GM12891 (cell line): ENCODE results near the gene TRAF3IP3.
A peak's percentile ranks its signal among the peaks of the same experiment; 100 is the strongest.

Experiments used
- DNase-seq: peaks from one replicate; pipeline ENCODE4 v3.0.0; 2011; ENCODE audit warnings: low spot score; ENCODE audit not compliant: insufficient read length
- FAIRE-seq: peaks from 2 replicates; lab custom pipeline; 2011; peaks lifted over from hg19 to GRCh38; lab: Jason Lieb, UNC
- PAX5 ChIP-seq: IDR thresholded peaks from 2 replicates; pipeline ENCODE4 v1.6.1; 2011; ENCODE audit warnings: low read length, moderate library complexity, mild to moderate bottlenecking; ENCODE audit not compliant: insufficient read depth, severe bottlenecking
- POLR2A ChIP-seq: IDR thresholded peaks from 2 replicates; pipeline ENCODE4 v1.6.1; 2011; ENCODE audit warnings: low read depth, low read length, control low read depth
- POLR2AphosphoS5 ChIP-seq: IDR thresholded peaks from 2 replicates; pipeline ENCODE4 v1.6.1; 2011; ENCODE audit warnings: low read depth, low read length, control low read depth
- POU2F2 ChIP-seq: IDR thresholded peaks from 2 replicates; pipeline ENCODE4 v1.6.1; 2011; ENCODE audit warnings: low read depth, mild to moderate bottlenecking, control low read depth, low read length, moderate library complexity
- SPI1 ChIP-seq: IDR thresholded peaks from 2 replicates; pipeline ENCODE4 v1.6.1; 2011; ENCODE audit warnings: low read depth, low read length, control low read depth
- TAF1 ChIP-seq: IDR thresholded peaks from 2 replicates; pipeline ENCODE4 v1.6.1; 2011; ENCODE audit warnings: low read depth, low read length, control low read depth

The TRAF3IP3 gene

DNA sequence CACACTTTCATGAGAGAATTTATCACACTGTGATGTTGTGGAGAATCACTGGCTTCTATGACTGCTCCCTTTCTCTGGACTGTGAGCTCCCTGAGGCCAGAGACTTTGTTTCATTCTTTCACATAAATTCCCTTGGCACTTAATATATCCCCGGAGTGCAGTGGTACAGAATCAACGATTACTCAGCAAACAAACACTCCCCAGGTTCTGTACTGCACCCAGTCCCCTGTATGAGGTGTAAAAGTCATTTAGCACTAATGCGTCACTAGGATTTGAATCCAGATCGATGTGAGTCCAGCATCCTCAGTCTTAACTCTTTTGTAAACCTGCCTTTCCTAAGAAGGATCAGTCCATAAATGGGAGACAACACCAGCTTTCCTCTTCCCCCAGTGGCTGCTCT lies 65.1 kb downstream of the TRAF3IP3 start:
- DNase-seq: no peak
- no peak for FAIRE-seq
- no peak for TF ChIP-seq SPI1
- no peak for TF ChIP-seq PAX5
- no peak for TF ChIP-seq POU2F2
- no peak for TF ChIP-seq POLR2A
- no peak for TF ChIP-seq TAF1
- TF ChIP-seq POLR2AphosphoS5: no peak

DNA sequence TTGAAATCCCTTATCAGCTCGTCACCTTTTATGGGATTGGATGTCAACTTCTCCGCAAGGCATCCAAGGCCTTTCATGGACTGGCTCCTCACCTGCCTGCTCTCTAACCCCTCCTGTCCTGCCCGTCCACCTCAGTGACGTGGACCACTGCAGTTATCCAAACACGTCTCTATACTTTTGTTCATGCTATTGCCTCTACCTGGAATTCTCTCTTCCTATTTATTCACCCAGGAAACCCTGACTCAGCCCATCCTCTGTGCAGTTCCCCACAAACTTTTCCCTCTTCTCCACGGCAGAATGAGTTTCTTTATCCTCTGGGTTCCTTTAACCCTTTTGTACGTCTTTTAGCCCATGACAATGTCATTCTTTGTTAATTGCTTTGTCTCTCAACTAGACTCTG lies 66.9 kb downstream of the TRAF3IP3 start:
- TF ChIP-seq TAF1 (no peak), SPI1 (no peak), POLR2AphosphoS5 (no peak), POU2F2 (no peak), PAX5 (no peak), POLR2A (no peak)
- DNase-seq (no peak), FAIRE-seq (no peak)

GRCh38 chr1:209823143-209824041 lies 67.5 kb downstream of the TRAF3IP3 start:
- DNase-seq (no peak), FAIRE-seq (no peak)
- TF ChIP-seq POLR2AphosphoS5: no peak
- no peak for TF ChIP-seq SPI1
- TF ChIP-seq POU2F2: no peak
- TF ChIP-seq PAX5: no peak
- no peak for TF ChIP-seq TAF1
- no peak for TF ChIP-seq POLR2A

DNA sequence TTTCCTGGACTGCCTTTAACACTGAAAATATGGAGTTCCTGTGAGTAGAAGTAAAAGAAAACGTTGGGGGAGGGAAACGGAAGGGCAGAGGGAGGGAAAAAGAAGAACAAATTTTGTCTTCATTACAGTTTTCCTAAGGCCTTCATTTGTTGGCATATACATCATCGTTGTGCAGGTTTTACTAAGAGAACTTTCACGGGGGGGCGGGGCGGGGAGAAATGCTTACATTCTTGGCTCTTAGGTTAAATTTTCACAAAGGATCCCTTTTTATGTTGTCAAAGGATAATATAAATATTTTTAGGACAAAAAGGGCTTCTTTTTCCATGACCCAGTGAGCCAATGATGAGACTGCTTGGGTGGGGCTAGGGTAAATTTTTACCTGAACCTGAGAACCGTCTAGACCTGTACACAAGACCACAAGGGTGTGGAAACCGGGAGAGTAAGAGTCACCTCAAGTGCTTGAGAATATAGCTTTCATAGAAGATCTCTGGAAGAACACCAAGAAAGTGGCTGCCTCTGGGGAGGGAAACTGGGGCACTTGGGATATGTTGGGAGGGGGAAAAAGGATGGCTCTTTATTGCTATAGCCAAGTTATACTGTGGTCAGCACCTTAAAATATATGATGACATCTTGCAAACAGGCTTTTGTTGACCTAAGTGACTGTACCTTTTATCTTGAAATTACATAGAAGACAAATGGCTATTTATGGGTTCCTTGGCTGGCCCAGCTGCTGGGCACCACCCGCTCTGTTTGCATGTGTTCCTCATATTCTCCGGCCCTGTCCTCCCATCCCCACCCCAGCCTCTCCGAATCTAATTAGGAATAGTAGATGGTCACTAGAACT lies 70.0 kb downstream of the TRAF3IP3 start:
- TF ChIP-seq PAX5 (no peak), TAF1 (no peak), POU2F2 (no peak), POLR2AphosphoS5 (no peak), SPI1 (no peak), POLR2A (no peak)
- DNase-seq (no peak), FAIRE-seq (no peak)

GRCh38 chr1:209827384-209828262 lies 71.8 kb downstream of the TRAF3IP3 start, which contains the start of gene UTP25:
Gene UTP25 (plus strand): TSS chr1:209827972. CDS start chr1:209828064, 92 bp downstream.
- DNase-seq (peak; percentile 50), FAIRE-seq (peak; percentile 100)

GRCh38 chr1:209829716-209830115 lies 73.9 kb downstream of the TRAF3IP3 start:
- DNase-seq (no peak), FAIRE-seq (no peak)
- TF ChIP-seq TAF1: no peak
- TF ChIP-seq POLR2AphosphoS5: no peak
- TF ChIP-seq PAX5: no peak
- TF ChIP-seq POU2F2: no peak
- no peak for TF ChIP-seq SPI1
- TF ChIP-seq POLR2A: no peak

More at GRCh38 chr1:209827384-209828262, 71.8 kb downstream of the TRAF3IP3 start, which contains the start of gene UTP25:
- 0 out of 2 replicates have a peak, but pooled peaks have one; percentile 20 for TF ChIP-seq POLR2A
- no peak for TF ChIP-seq POLR2AphosphoS5
- TF ChIP-seq TAF1: peak; percentile 57; the same call in 1 of the 2 replicates
- peak; percentile 33; the same call in 1 of the 2 replicates for TF ChIP-seq SPI1

DNA sequence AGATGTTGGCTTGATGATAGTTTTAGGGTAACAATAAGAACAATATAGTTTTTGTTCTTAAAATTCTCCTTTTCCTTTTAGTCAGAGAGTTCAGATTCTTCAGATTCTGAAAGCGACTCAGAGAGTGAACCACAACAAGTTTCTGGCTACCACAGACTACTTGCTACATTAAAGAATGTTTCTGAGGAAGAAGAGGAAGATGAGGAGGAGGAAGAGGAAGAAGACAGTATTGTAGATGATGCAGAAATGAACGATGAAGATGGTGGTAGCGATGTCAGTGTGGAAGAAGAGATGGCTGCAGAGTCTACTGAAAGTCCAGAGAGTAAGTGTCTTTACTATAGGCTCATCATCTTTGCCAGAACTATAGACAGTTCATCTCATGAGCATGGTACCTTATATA lies 74.9 kb downstream of the TRAF3IP3 start:
- TF ChIP-seq PAX5 (no peak), POLR2AphosphoS5 (no peak)
- no peak for FAIRE-seq
- DNase-seq: no peak

- no peak for DNase-seq
- FAIRE-seq: no peak
Measured at GRCh38 chr1:209831615-209832014, 75.8 kb downstream of the TRAF3IP3 start.

More at GRCh38 chr1:209831615-209832014, 75.8 kb downstream of the TRAF3IP3 start:
- TF ChIP-seq SPI1 (no peak), TAF1 (no peak), POLR2A (no peak), PAX5 (no peak), POLR2AphosphoS5 (no peak)
